ENCODE results near the gene CD55.

DNA sequence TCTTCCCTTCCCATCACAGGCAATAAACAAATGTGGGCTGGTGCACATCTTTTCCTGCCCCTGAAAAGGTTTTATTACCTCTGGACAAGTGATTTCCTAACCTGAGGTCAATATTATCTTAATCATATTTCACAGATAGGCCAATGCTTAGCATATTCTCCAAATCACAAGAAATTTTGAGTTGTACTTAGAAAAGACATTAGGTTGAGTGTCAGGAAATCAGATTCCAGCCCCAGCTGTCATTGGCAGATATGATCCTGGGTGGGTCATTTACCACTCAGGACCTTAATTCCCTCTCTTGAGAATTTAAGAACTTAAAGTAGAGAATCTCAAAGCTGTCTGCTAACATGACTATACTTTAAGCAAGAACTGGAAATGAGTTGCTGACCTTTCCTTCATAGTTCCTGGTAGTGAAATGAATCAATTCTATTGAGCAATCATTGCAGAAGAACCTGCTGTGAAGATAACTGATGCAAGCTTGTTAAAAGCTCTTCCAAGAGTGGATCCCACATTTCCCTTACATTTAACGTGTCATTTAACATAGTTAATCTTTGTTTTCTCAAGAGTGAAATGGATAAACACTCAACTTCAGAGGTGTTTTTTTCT is 86.3 kb downstream of the CD55 start:
- TF ChIP-seq POLR2A (IDR thresholded peaks at IDR 0.05; ENCODE audit: low read length) = no peak
- no peak for TF ChIP-seq GATA1 (IDR thresholded peaks at IDR 0.05; ENCODE audit: low read depth, low read length)
